Ascending aorta (tissue), 2 donors: Measurements from ENCODE around the gene COL4A2. TPM values are rescaled to one million over a fixed set of nuclear protein-coding genes. Genes with fewer than 3 reads are reported as not detected.
A peak's percentile ranks its signal among the peaks of the same experiment; 100 is the strongest.

Experiments used
- DNase-seq, 2 donors: peaks; one replicate each; pipeline ENCODE4 v3.0.0-alpha.2; 2019; ENCODE audit warnings: low spot score in 2 of 2
- H3K27ac ChIP-seq, 2 donors: fragments of 200-600 bp; sonication (generic); one replicate each; pipeline ENCODE4 v1.5.1; 2016 to 2017; ENCODE audit warnings: mild to moderate bottlenecking in 1 of 2
- H3K27me3 ChIP-seq: fragments of 200-600 bp; sonication (generic); one replicate; pipeline ENCODE4 v1.5.1; 2017
- H3K36me3 ChIP-seq, 2 donors: fragments of 200-600 bp; sonication (generic); one replicate each; pipeline ENCODE4 v1.5.1; 2016
- H3K4me1 ChIP-seq, 2 donors: fragments of 200-600 bp; sonication (generic); one replicate each; pipeline ENCODE4 v1.5.1; 2016 to 2017; ENCODE audit warnings: mild to moderate bottlenecking in 1 of 2
- H3K4me3 ChIP-seq, 2 donors: fragments of 200-600 bp; sonication (generic); one replicate each; pipeline ENCODE4 v1.5.1; 2016 to 2017; ENCODE audit warnings: mild to moderate bottlenecking in 1 of 2
- H3K9me3 ChIP-seq, 2 donors: fragments of 200-600 bp; sonication (generic); one replicate each; pipeline ENCODE4 v1.5.1; 2016
- intact Hi-C: fragments of 100-400 bp; cut with DNase I; formaldehyde crosslinking; loops from one replicate; pipeline ENCODE4 v1.15.1; 2023
- total RNA-seq: library from RNA; depleted of rRNA; stranded (reverse); fragments of >200 nt; gene quantifications from one replicate; pipeline ENCODE4 v1.1.0, GENCODE V29; 2016
- TF ChIP-seq, protein P1 (sequence below), 3 experiments: fragments of 200-600 bp in 2 of 3; fragments of 450-650 bp in 1 of 3; sonication (generic) in 2 of 3; IDR thresholded peaks; one replicate each; pipeline ENCODE4 v1.5.1; 2016 to 2019; ENCODE audit warnings: antibody characterized with exemption in 3 of 3, mild to moderate bottlenecking in 1 of 3, moderate library complexity in 1 of 3

The COL4A2 gene
- total RNA-seq, 1 donor from 2014 or later: 1,227 TPM

DNA sequence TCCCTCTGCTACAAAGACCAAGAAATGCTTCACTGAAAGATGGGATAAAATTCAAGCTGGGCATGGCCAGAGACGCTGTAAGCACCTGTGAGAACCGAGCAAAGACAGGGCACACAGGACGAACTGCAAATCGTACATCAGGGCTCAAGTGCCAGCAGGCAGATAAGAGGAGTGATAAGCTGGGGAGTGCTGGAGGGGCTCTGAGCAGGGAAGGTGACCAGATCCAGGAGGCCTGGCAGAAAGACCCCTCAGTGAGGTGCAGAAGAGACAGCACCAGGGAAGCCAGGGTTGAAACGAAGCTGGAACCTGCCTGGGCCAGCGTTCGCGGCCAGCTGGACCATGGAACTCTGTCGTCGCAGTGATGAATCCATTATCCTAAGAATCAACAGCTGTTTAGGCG lies 244.2 kb downstream of the COL4A2 start:
- intact Hi-C loops: no loop called here

DNA sequence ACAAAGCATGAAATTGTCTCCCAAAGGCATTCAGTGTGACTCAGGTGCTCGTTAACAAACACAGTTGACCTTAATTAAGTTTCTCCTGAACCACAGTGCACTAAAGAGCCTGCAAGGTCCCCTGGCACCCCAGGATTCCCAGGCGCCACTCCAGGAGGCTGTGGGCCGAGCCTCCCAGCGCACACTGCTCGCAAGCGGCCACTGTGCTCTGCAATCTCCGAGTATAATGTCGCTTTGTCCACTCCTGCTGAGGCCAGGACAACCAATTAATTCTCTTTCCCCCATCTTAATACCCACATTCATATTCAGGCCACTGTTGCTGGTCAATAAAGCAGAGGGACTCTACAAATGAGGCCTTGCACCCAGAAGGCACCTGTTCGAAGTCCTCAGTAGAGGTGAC lies 245.7 kb downstream of the COL4A2 start:
- no peak overlapping the region for H3K27ac ChIP-seq

More for the DNA sequence above, 244.2 kb downstream of the COL4A2 start:
- DNase-seq: no peak
- H3K27ac ChIP-seq: peak overlapping the region; percentile 28 to 72
- H3K4me1 ChIP-seq: peaks cover 0 to 2% of the 10 kb centered on the region in 2 donors
- no peaks in the 10 kb centered on the region for H3K27me3 ChIP-seq
- peak overlapping the region in 1 of 2 donors; percentile 33 for H3K4me3 ChIP-seq
- TF ChIP-seq, protein P1, sequence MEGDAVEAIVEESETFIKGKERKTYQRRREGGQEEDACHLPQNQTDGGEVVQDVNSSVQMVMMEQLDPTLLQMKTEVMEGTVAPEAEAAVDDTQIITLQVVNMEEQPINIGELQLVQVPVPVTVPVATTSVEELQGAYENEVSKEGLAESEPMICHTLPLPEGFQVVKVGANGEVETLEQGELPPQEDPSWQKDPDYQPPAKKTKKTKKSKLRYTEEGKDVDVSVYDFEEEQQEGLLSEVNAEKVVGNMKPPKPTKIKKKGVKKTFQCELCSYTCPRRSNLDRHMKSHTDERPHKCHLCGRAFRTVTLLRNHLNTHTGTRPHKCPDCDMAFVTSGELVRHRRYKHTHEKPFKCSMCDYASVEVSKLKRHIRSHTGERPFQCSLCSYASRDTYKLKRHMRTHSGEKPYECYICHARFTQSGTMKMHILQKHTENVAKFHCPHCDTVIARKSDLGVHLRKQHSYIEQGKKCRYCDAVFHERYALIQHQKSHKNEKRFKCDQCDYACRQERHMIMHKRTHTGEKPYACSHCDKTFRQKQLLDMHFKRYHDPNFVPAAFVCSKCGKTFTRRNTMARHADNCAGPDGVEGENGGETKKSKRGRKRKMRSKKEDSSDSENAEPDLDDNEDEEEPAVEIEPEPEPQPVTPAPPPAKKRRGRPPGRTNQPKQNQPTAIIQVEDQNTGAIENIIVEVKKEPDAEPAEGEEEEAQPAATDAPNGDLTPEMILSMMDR (IDR thresholded peaks at IDR 0.05): no peak
- no peaks in the 10 kb centered on the region for H3K9me3 ChIP-seq
- no peaks in the 10 kb centered on the region for H3K36me3 ChIP-seq

DNA sequence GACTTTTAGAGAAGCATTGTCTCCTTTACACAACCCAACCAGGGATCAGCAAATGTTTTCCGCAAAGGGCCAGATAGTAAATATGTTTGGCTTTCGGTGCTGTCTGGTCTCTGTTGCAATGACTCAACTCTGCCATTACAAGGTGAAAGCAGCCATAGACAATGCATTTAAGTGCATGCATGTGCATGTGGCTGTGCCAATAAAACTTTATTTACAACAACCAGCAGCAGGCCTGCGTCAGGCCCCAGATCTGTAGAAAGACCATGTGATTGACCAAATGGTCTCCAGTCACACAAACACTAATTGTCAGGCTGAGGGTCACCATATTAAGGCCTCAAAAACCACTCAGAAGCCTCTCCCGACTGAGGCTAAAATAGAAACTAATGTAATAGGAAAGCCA lies 246.3 kb downstream of the COL4A2 start:
- no peak for DNase-seq
- Histone ChIP-seq H3K9me3 (no peaks in the 10 kb centered on the region), H3K4me1 (peaks cover 0 to 2% of the 10 kb centered on the region in 2 donors), H3K27ac (no peak overlapping the region), H3K27me3 (no peaks in the 10 kb centered on the region), H3K36me3 (peaks cover 0 to 12% of the 10 kb centered on the region in 2 donors), H3K4me3 (no peak overlapping the region)
- intact Hi-C loops: no loop called here
- TF ChIP-seq, protein P1 (IDR thresholded peaks at IDR 0.05): no peak

More for the DNA sequence above, 245.7 kb downstream of the COL4A2 start:
- TF ChIP-seq, protein P1 (IDR thresholded peaks at IDR 0.05): no peak
- no peak for DNase-seq
- peaks cover 0 to 12% of the 10 kb centered on the region in 2 donors for H3K36me3 ChIP-seq
- H3K4me1 ChIP-seq: peaks cover 0 to 2% of the 10 kb centered on the region in 2 donors
- H3K9me3 ChIP-seq: no peaks in the 10 kb centered on the region
- H3K4me3 ChIP-seq: no peak overlapping the region
- no peaks in the 10 kb centered on the region for H3K27me3 ChIP-seq
- intact Hi-C loops: no loop called here

DNA sequence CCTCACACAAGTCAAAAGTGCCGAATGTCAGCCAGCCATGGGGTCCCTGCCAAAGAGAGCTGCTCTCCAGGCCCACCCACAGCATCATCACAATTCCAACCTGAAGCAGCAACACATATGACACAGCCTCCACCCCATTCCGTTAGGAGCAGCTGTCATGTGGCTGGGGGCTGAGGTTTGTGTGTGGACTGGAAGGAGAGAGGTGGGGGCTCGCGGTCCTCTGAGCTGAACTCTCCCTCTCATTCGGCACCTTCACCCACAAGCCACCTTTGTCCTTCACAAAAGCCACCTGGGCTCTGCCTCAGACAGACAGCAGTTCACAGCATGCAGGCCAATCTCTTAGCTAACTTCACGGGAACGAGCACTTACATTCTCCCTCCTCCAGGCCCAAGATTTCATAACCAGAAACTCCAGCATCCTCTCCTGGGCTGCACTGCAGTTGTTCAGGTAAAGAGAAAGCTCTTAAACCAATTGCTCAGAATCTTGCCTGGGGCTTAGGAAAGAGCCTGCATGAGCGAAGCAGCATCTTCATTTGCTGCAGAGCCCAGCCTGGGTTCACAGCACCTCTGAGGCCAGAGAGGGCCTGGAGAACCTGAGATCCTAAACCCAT lies 247.2 kb downstream of the COL4A2 start:
- no peak overlapping the region for H3K4me3 ChIP-seq
- peaks cover 0 to 12% of the 10 kb centered on the region in 2 donors for H3K36me3 ChIP-seq
- H3K27ac ChIP-seq: no peak overlapping the region
- H3K9me3 ChIP-seq: no peaks in the 10 kb centered on the region
- H3K4me1 ChIP-seq: peaks cover 4 to 7% of the 10 kb centered on the region in 2 donors
- no peak for DNase-seq
- TF ChIP-seq, protein P1 (IDR thresholded peaks at IDR 0.05): no peak
- no peaks in the 10 kb centered on the region for H3K27me3 ChIP-seq
- intact Hi-C loops: no loop called here

DNA sequence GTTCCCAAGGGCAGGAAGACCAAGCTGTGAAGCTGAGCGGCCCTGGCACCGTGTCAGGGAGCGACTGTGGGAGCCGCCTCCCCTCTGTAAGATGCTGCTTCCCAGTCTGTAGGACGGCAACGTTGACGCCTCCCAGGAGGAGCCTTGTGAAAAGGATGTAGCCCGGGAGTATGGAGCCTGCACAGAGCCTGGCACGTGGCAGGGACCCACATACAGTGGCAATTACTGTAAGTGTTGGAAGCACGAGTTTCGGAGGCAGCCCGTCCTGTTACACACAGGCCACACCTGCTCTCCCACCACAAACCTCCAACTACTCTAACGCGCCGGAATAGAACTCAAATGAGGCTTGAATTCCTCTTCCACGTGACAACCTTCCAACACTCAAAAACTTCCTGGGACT lies 247.9 kb downstream of the COL4A2 start:
- TF ChIP-seq, protein P1 (IDR thresholded peaks at IDR 0.05): no peak
- Histone ChIP-seq H3K4me3 (no peak overlapping the region), H3K9me3 (no peaks in the 10 kb centered on the region), H3K27me3 (no peaks in the 10 kb centered on the region), H3K4me1 (peaks cover 4 to 8% of the 10 kb centered on the region in 2 donors), H3K36me3 (peaks cover 0 to 12% of the 10 kb centered on the region in 2 donors), H3K27ac (no peak overlapping the region)
- no peak for DNase-seq
- intact Hi-C loops: no loop called here
